WTC11 (cell line): ENCODE data around the gene METAP1. TPM values are rescaled to one million over a fixed set of nuclear protein-coding genes. Genes with fewer than 3 reads are reported as not detected.

Source experiments
- ATAC-seq: fragments of 200-7000 bp; cut with Tn5 transposase; 2 replicates; pipeline ENCODE4 v1.10.0; 2021; ENCODE audit warnings: mild to moderate bottlenecking, moderate library complexity
- CTCF ChIA-PET: fragments of 300-600 bp; sonication (Branson Sonifier 250); formaldehyde crosslinking; loops from one replicate; lab custom pipeline; 2021; ENCODE audit warnings: antibody characterized with exemption; lab: Charles Lee
- POLR2A ChIA-PET: fragments of 350-600 bp; sonication (Branson Sonifier 250); formaldehyde crosslinking; loops from one replicate; lab custom pipeline; 2021; ENCODE audit warnings: antibody characterized with exemption; lab: Charles Lee
- DNase-seq: peaks from one replicate; pipeline ENCODE4 v3.0.0; 2021; ENCODE audit warnings: low spot score
- H3K27ac Mint-ChIP-seq: 2 replicates; pipeline ENCODE4 v1.8.0; 2021; ENCODE audit warnings: mixed read lengths
- H3K27me3 Mint-ChIP-seq: 2 replicates; pipeline ENCODE4 v1.8.0; 2021; ENCODE audit warnings: low read depth, mild to moderate bottlenecking, moderate library complexity, mixed read lengths
- H3K36me3 Mint-ChIP-seq: 2 replicates; pipeline ENCODE4 v1.8.0; 2021; ENCODE audit warnings: mixed read lengths
- H3K4me1 Mint-ChIP-seq: 2 replicates; pipeline ENCODE4 v1.8.0; 2022; ENCODE audit warnings: mixed read lengths
- H3K4me3 Mint-ChIP-seq: 2 replicates; pipeline ENCODE4 v1.8.0; 2021; ENCODE audit warnings: mild to moderate bottlenecking, moderate library complexity, mixed read lengths
- H3K9me3 Mint-ChIP-seq: 2 replicates; pipeline ENCODE4 v1.8.0; 2021; ENCODE audit warnings: mixed read lengths
- CBFB ChIP-seq: sonication (generic); formaldehyde crosslinking; IDR thresholded peaks from 2 replicates; pipeline ENCODE4 v1.8.1; 2022; ENCODE audit warnings: mild to moderate bottlenecking, low read depth, missing genetic modification reagents
- CREM ChIP-seq: sonication (generic); formaldehyde crosslinking; IDR thresholded peaks from 2 replicates; pipeline ENCODE4 v1.8.1; 2022; ENCODE audit warnings: mild to moderate bottlenecking, missing genetic modification reagents, moderate library complexity
- ELF4 ChIP-seq: sonication (generic); formaldehyde crosslinking; IDR thresholded peaks from 2 replicates; pipeline ENCODE4 v1.8.1; 2022; ENCODE audit warnings: low read depth, mild to moderate bottlenecking, moderate library complexity, missing genetic modification reagents
- FOXJ3 ChIP-seq: sonication (generic); formaldehyde crosslinking; IDR thresholded peaks from 2 replicates; pipeline ENCODE4 v1.9.0; 2021; ENCODE audit warnings: missing genetic modification reagents, mild to moderate bottlenecking, borderline replicate concordance
- FOXP1 ChIP-seq: sonication (generic); formaldehyde crosslinking; IDR thresholded peaks from 2 replicates; pipeline ENCODE4 v1.8.0; 2022; ENCODE audit warnings: missing genetic modification reagents, mild to moderate bottlenecking, moderate library complexity, borderline replicate concordance
- IRF2 ChIP-seq: sonication (generic); formaldehyde crosslinking; IDR thresholded peaks from 2 replicates; pipeline ENCODE4 v1.8.0; 2022; ENCODE audit warnings: low read depth, missing genetic modification reagents, borderline replicate concordance
- JAZF1 ChIP-seq: fragments of 250-450 bp; sonication (Bioruptor Pico); IDR thresholded peaks from 2 replicates; pipeline ENCODE4 v1.9.0; 2021; ENCODE audit warnings: moderate library complexity, mild to moderate bottlenecking, inconsistent platforms
- JUN ChIP-seq: sonication (generic); formaldehyde crosslinking; IDR thresholded peaks from 2 replicates; pipeline ENCODE4 v1.8.0; 2023; ENCODE audit warnings: mild to moderate bottlenecking, missing genetic modification reagents
- NR2C2 ChIP-seq: sonication (generic); formaldehyde crosslinking; IDR thresholded peaks from 2 replicates; pipeline ENCODE4 v1.8.0; 2022; ENCODE audit warnings: mild to moderate bottlenecking, missing genetic modification reagents
- SMAD4 ChIP-seq: sonication (generic); formaldehyde crosslinking; IDR thresholded peaks from 2 replicates; pipeline ENCODE4 v1.8.0; 2022; ENCODE audit warnings: mild to moderate bottlenecking, missing genetic modification reagents
- TP53 ChIP-seq: sonication (generic); formaldehyde crosslinking; IDR thresholded peaks from 2 replicates; pipeline ENCODE4 v1.8.1; 2023; ENCODE audit warnings: mild to moderate bottlenecking, missing genetic modification reagents
- ZNF671 ChIP-seq: fragments of 250-450 bp; sonication (Bioruptor Pico); IDR thresholded peaks from 2 replicates; pipeline ENCODE4 v1.8.0; 2021; ENCODE audit warnings: mild to moderate bottlenecking
- total RNA-seq: library from RNA; stranded (reverse); gene quantifications from 3 replicates; pipeline ENCODE4 v1.2.3, GENCODE V29; 2021
- TF ChIP-seq, protein P1 (sequence below): fragments of 250-450 bp; sonication (Bioruptor Pico); IDR thresholded peaks from 2 replicates; pipeline ENCODE4 v2.1.2; 2022; ENCODE audit warnings: mild to moderate bottlenecking, moderate library complexity
- TF ChIP-seq, protein P2 (sequence below): sonication (generic); formaldehyde crosslinking; IDR thresholded peaks from 2 replicates; pipeline ENCODE4 v1.8.1; 2022; ENCODE audit warnings: missing genetic modification reagents, borderline replicate concordance
- TF ChIP-seq, protein P3 (sequence below): sonication (generic); formaldehyde crosslinking; IDR thresholded peaks from 2 replicates; pipeline ENCODE4 v1.8.1; 2022; ENCODE audit warnings: low read depth, mild to moderate bottlenecking, moderate library complexity, missing genetic modification reagents, borderline replicate concordance
- TF ChIP-seq, protein P4 (sequence below): sonication (generic); formaldehyde crosslinking; IDR thresholded peaks from 2 replicates; pipeline ENCODE4 v1.8.0; 2023; ENCODE audit warnings: missing genetic modification reagents, mild to moderate bottlenecking, borderline replicate concordance
- TF ChIP-seq, protein P5 (sequence below): sonication (generic); formaldehyde crosslinking; IDR thresholded peaks from 2 replicates; pipeline ENCODE4 v1.8.0; 2022; ENCODE audit warnings: missing genetic modification reagents
- TF ChIP-seq, protein P6 (sequence below): sonication (generic); formaldehyde crosslinking; IDR thresholded peaks from 2 replicates; pipeline ENCODE4 v1.8.1; 2022; ENCODE audit warnings: mild to moderate bottlenecking, moderate library complexity, missing genetic modification reagents
- TF ChIP-seq, protein P7 (sequence below): sonication (generic); formaldehyde crosslinking; IDR thresholded peaks from 2 replicates; pipeline ENCODE4 v1.8.1; 2022; ENCODE audit warnings: low read depth, missing genetic modification reagents, borderline replicate concordance

Gene METAP1
- total RNA-seq, 1 experiment from 2014 or later = 102 TPM

DNA sequence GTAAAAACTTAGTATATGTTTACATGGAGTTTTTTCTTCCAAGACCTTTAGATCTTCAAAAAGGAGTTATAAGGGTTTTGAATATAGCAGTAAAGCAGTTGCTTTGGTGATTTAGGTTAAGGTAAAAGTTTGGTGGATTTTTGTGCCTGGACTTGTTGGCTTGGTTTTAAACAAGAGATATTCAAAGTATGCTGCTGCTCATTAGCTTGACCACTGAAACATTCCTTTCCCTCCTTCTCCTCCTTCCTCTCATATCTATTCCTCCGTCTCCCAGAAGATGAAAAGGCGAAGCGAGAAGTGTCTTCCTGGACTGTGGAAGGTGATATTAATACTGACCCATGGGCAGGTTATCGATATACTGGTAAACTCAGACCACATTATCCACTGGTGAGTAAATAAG lies 38.4 kb downstream of the METAP1 start (continued):
- TF ChIP-seq, protein P1, sequence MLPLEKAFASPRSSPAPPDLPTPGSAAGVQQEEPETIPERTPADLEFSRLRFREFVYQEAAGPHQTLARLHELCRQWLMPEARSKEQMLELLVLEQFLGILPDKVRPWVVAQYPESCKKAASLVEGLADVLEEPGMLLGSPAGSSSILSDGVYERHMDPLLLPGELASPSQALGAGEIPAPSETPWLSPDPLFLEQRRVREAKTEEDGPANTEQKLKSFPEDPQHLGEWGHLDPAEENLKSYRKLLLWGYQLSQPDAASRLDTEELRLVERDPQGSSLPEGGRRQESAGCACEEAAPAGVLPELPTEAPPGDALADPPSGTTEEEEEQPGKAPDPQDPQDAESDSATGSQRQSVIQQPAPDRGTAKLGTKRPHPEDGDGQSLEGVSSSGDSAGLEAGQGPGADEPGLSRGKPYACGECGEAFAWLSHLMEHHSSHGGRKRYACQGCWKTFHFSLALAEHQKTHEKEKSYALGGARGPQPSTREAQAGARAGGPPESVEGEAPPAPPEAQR (CRISPR knock-in tag) = no peak
- TF ChIP-seq, protein P2, sequence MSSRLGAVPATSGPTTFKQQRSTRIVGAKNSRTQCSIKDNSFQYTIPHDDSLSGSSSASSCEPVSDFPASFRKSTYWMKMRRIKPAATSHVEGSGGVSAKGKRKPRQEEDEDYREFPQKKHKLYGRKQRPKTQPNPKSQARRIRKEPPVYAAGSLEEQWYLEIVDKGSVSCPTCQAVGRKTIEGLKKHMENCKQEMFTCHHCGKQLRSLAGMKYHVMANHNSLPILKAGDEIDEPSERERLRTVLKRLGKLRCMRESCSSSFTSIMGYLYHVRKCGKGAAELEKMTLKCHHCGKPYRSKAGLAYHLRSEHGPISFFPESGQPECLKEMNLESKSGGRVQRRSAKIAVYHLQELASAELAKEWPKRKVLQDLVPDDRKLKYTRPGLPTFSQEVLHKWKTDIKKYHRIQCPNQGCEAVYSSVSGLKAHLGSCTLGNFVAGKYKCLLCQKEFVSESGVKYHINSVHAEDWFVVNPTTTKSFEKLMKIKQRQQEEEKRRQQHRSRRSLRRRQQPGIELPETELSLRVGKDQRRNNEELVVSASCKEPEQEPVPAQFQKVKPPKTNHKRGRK (CRISPR knock-in tag) = no peak
- TF ChIP-seq, all 79 proteins: peak for 0

DNA sequence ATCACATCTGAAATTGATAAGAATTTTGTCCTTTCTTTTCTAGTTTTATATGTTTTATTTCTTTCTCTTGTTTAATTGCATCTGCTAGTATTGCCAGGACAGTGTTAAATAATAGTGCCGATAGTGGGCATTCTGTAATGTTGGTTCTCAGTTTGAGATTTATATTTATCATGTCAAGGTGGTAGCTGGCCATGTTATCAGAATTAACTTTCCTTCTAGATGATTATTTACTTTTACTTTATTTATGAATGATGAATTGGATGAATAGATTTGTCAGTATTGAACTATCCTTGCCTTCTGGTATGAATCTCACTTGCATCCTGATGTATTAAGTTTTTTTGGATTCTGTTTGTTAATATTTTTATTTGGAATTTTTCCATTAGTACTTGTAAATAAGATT lies 42.7 kb downstream of the METAP1 start:
- Mint-ChIP-seq H3K9me3 (peaks cover 26% of the 10 kb centered on the region), H3K27ac (no peak overlapping the region), H3K4me1 (peaks cover 5% of the 10 kb centered on the region; the same call in 1 of the 2 replicates), H3K36me3 (peaks cover 54% of the 10 kb centered on the region), H3K4me3 (no peak overlapping the region), H3K27me3 (no peaks in the 10 kb centered on the region)
- CTCF ChIA-PET = no interaction called here
- no peak for ATAC-seq
- no peak for TF ChIP-seq NR2C2 (CRISPR knock-in tag)
- TF ChIP-seq CBFB (CRISPR knock-in tag) = no peak
- TF ChIP-seq JAZF1 (CRISPR knock-in tag) = no peak
- TF ChIP-seq FOXJ3 (CRISPR knock-in tag) = no peak
- TF ChIP-seq SMAD4 (CRISPR knock-in tag) = no peak
- TF ChIP-seq IRF2 (CRISPR knock-in tag) = no peak
- no peak for TF ChIP-seq ELF4 (CRISPR knock-in tag)
- TF ChIP-seq, protein P3, sequence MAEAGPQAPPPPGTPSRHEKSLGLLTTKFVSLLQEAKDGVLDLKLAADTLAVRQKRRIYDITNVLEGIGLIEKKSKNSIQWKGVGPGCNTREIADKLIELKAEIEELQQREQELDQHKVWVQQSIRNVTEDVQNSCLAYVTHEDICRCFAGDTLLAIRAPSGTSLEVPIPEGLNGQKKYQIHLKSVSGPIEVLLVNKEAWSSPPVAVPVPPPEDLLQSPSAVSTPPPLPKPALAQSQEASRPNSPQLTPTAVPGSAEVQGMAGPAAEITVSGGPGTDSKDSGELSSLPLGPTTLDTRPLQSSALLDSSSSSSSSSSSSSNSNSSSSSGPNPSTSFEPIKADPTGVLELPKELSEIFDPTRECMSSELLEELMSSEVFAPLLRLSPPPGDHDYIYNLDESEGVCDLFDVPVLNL = no peak
- no peak for TF ChIP-seq TP53 (CRISPR knock-in tag)
- TF ChIP-seq, protein P4, sequence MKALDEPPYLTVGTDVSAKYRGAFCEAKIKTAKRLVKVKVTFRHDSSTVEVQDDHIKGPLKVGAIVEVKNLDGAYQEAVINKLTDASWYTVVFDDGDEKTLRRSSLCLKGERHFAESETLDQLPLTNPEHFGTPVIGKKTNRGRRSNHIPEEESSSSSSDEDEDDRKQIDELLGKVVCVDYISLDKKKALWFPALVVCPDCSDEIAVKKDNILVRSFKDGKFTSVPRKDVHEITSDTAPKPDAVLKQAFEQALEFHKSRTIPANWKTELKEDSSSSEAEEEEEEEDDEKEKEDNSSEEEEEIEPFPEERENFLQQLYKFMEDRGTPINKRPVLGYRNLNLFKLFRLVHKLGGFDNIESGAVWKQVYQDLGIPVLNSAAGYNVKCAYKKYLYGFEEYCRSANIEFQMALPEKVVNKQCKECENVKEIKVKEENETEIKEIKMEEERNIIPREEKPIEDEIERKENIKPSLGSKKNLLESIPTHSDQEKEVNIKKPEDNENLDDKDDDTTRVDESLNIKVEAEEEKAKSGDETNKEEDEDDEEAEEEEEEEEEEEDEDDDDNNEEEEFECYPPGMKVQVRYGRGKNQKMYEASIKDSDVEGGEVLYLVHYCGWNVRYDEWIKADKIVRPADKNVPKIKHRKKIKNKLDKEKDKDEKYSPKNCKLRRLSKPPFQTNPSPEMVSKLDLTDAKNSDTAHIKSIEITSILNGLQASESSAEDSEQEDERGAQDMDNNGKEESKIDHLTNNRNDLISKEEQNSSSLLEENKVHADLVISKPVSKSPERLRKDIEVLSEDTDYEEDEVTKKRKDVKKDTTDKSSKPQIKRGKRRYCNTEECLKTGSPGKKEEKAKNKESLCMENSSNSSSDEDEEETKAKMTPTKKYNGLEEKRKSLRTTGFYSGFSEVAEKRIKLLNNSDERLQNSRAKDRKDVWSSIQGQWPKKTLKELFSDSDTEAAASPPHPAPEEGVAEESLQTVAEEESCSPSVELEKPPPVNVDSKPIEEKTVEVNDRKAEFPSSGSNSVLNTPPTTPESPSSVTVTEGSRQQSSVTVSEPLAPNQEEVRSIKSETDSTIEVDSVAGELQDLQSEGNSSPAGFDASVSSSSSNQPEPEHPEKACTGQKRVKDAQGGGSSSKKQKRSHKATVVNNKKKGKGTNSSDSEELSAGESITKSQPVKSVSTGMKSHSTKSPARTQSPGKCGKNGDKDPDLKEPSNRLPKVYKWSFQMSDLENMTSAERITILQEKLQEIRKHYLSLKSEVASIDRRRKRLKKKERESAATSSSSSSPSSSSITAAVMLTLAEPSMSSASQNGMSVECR (CRISPR knock-in tag) = no peak
- TF ChIP-seq JUN = no peak
- TF ChIP-seq FOXP1 (CRISPR knock-in tag) = no peak
- TF ChIP-seq, protein P5, sequence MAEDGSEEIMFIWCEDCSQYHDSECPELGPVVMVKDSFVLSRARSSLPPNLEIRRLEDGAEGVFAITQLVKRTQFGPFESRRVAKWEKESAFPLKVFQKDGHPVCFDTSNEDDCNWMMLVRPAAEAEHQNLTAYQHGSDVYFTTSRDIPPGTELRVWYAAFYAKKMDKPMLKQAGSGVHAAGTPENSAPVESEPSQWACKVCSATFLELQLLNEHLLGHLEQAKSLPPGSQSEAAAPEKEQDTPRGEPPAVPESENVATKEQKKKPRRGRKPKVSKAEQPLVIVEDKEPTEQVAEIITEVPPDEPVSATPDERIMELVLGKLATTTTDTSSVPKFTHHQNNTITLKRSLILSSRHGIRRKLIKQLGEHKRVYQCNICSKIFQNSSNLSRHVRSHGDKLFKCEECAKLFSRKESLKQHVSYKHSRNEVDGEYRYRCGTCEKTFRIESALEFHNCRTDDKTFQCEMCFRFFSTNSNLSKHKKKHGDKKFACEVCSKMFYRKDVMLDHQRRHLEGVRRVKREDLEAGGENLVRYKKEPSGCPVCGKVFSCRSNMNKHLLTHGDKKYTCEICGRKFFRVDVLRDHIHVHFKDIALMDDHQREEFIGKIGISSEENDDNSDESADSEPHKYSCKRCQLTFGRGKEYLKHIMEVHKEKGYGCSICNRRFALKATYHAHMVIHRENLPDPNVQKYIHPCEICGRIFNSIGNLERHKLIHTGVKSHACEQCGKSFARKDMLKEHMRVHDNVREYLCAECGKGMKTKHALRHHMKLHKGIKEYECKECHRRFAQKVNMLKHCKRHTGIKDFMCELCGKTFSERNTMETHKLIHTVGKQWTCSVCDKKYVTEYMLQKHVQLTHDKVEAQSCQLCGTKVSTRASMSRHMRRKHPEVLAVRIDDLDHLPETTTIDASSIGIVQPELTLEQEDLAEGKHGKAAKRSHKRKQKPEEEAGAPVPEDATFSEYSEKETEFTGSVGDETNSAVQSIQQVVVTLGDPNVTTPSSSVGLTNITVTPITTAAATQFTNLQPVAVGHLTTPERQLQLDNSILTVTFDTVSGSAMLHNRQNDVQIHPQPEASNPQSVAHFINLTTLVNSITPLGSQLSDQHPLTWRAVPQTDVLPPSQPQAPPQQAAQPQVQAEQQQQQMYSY = no peak
- TF ChIP-seq ZNF671 (CRISPR knock-in tag) = no peak
- no peak for TF ChIP-seq CREM (CRISPR knock-in tag)
- TF ChIP-seq, protein P6, sequence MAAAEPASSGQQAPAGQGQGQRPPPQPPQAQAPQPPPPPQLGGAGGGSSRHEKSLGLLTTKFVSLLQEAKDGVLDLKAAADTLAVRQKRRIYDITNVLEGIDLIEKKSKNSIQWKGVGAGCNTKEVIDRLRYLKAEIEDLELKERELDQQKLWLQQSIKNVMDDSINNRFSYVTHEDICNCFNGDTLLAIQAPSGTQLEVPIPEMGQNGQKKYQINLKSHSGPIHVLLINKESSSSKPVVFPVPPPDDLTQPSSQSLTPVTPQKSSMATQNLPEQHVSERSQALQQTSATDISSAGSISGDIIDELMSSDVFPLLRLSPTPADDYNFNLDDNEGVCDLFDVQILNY (CRISPR knock-in tag) = no peak
- TF ChIP-seq, protein P7, sequence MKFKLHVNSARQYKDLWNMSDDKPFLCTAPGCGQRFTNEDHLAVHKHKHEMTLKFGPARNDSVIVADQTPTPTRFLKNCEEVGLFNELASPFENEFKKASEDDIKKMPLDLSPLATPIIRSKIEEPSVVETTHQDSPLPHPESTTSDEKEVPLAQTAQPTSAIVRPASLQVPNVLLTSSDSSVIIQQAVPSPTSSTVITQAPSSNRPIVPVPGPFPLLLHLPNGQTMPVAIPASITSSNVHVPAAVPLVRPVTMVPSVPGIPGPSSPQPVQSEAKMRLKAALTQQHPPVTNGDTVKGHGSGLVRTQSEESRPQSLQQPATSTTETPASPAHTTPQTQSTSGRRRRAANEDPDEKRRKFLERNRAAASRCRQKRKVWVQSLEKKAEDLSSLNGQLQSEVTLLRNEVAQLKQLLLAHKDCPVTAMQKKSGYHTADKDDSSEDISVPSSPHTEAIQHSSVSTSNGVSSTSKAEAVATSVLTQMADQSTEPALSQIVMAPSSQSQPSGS (CRISPR knock-in tag) = no peak
- POLR2A ChIA-PET = no interaction called here
- DNase-seq = no peak
